Measurements from ENCODE around the gene MTERF1.
A peak's percentile ranks its signal among the peaks of the same experiment; 100 is the strongest.
"Not testable (repeated sequence)": the region's sequence is repeated elsewhere in the genome, so short reads cannot be mapped to it uniquely, and the experiment has no call there.

The MTERF1 gene

GRCh38 chr7:91872928-91873327, 7.6 kb downstream of the MTERF1 start:
- H3K4me1 Mint-ChIP-seq: peaks cover 40% of the 10 kb centered on the region
- no peaks in the 10 kb centered on the region for H3K9me3 Mint-ChIP-seq
- no peaks in the 10 kb centered on the region for H3K27me3 Mint-ChIP-seq
- ATAC-seq (replicated peaks; ENCODE audit: extremely low read depth, poor library complexity, severe bottlenecking) (no peak), DNase-seq (ENCODE audit: low spot score in 2 of 2) (no peak)
- H3K27ac Mint-ChIP-seq (ENCODE audit: low read depth): peak overlapping the region; percentile 68
- H3K36me3 Mint-ChIP-seq (ENCODE audit: insufficient read depth): peaks cover 7% of the 10 kb centered on the region
- no peak overlapping the region for H3K4me3 Mint-ChIP-seq

DNA sequence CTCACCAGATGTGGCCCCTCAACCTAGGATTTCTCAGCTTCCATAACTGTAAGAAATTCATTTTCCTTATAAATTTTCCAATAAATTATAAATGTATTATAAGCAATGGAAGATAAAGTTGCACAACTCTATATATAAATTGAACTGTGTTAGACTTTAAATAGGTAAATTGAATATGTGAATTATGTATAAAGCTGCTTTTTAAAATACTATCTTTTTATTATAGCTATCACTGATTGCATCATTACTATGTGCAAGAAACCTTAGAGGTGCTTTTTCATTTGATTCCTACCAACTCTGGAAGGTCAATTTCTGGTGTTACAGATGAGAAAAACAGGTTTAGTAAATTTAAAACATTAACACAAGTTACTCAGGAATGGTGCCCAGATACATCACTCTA, 8.4 kb downstream of the MTERF1 start:
- H3K36me3 Mint-ChIP-seq (ENCODE audit: insufficient read depth): peaks cover 7% of the 10 kb centered on the region
- ATAC-seq (replicated peaks; ENCODE audit: extremely low read depth, poor library complexity, severe bottlenecking) (no peak), DNase-seq (ENCODE audit: low spot score in 2 of 2) (no peak)
- H3K27ac Mint-ChIP-seq (ENCODE audit: low read depth): no peak overlapping the region
- peaks cover 32% of the 10 kb centered on the region for H3K4me1 Mint-ChIP-seq
- H3K27me3 Mint-ChIP-seq: no peaks in the 10 kb centered on the region
- H3K9me3 Mint-ChIP-seq: no peaks in the 10 kb centered on the region
- no peak overlapping the region for H3K4me3 Mint-ChIP-seq

DNA sequence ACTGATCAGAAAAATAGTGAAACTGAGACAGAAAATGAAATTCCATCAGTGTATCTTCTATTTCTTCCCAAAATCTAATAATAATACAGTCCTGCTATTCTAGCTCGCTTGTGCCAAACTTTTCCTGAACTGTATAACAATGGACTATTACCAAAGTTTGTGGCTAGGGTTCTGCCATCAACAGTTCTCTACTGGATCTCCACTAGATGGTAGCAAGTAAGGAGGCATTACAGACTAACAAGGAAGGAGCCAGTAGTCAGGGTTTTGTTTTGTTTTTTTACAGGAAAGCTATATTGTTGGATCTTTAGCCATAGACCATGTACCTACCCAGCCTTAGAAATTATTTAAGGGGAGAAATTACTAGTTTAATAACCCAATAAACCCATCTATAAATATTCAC, 10.8 kb downstream of the MTERF1 start:
- peaks cover 28% of the 10 kb centered on the region for H3K4me1 Mint-ChIP-seq
- peaks cover 2% of the 10 kb centered on the region for H3K36me3 Mint-ChIP-seq (ENCODE audit: insufficient read depth)
- H3K27ac Mint-ChIP-seq (ENCODE audit: low read depth): no peak overlapping the region
- H3K27me3 Mint-ChIP-seq: no peaks in the 10 kb centered on the region
- ATAC-seq (replicated peaks; ENCODE audit: extremely low read depth, poor library complexity, severe bottlenecking) (no peak), DNase-seq (ENCODE audit: low spot score in 2 of 2) (no peak)
- no peak overlapping the region for H3K4me3 Mint-ChIP-seq
- no peaks in the 10 kb centered on the region for H3K9me3 Mint-ChIP-seq

GRCh38 chr7:91866599-91867148, 13.8 kb downstream of the MTERF1 start:
- Mint-ChIP-seq H3K27ac (ENCODE audit: low read depth) (peak overlapping the region; percentile 72), H3K27me3 (no peaks in the 10 kb centered on the region), H3K4me1 (peaks cover 22% of the 10 kb centered on the region), H3K9me3 (no peaks in the 10 kb centered on the region), H3K36me3 (ENCODE audit: insufficient read depth) (peaks cover 2% of the 10 kb centered on the region), H3K4me3 (no peak overlapping the region)
- ATAC-seq (replicated peaks; ENCODE audit: extremely low read depth, poor library complexity, severe bottlenecking): no peak
- no peak for DNase-seq (ENCODE audit: low spot score in 2 of 2)

GRCh38 chr7:91865511-91865910, 15.0 kb downstream of the MTERF1 start:
- ATAC-seq (replicated peaks; ENCODE audit: extremely low read depth, poor library complexity, severe bottlenecking) (no peak), DNase-seq (ENCODE audit: low spot score in 2 of 2) (no peak)
- H3K27me3 Mint-ChIP-seq: no peaks in the 10 kb centered on the region
- peaks cover 13% of the 10 kb centered on the region for H3K4me1 Mint-ChIP-seq
- no peak overlapping the region for H3K4me3 Mint-ChIP-seq
- H3K27ac Mint-ChIP-seq (ENCODE audit: low read depth): no peak overlapping the region
- H3K36me3 Mint-ChIP-seq (ENCODE audit: insufficient read depth): peaks cover 2% of the 10 kb centered on the region
- H3K9me3 Mint-ChIP-seq: no peaks in the 10 kb centered on the region

DNA sequence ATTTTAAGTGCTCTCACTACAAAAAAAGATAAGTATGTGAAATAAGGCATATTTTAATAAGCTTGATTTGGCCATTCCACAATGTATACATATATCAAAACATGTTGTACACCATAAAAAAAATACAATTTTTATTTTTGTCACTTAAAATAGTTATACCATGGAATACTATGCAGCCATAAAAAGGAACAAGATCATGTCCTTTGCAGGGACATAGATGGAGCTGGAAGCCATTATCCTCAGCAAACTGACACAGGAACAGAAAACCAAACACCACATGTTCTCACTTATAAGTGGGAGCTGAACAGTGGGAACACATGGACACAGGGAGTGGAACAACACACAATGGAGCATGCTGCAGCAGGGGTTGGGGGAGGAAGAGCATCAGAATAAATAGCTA, 15.9 kb downstream of the MTERF1 start:
- DNase-seq (ENCODE audit: low spot score in 2 of 2); H3K36me3 Mint-ChIP-seq (ENCODE audit: insufficient read depth); ATAC-seq (replicated peaks; ENCODE audit: extremely low read depth, poor library complexity, severe bottlenecking); H3K4me3 Mint-ChIP-seq; H3K27ac Mint-ChIP-seq (ENCODE audit: low read depth); H3K9me3 Mint-ChIP-seq; H3K27me3 Mint-ChIP-seq: not testable (repeated sequence)
- H3K4me1 Mint-ChIP-seq: peaks cover 13% of the 10 kb centered on the region

DNA sequence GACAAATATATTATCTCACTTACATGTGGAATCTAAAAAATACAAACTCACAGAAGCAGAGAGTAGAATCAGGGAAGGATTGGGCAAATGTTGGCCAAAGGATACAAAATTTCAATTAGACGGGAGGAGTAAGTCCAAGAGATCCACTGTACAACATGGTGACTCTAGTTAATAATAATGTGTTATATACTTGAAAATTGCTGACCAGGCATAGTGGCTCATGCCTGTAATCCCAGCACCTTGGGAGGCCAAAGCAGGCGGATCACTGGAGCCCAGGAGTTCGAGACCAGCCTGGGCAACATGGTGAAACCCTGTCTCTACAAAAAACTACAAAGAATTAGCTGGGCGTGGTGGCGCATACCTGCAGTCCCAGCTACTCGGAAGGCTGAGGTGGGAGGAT, 16.4 kb downstream of the MTERF1 start:
- Mint-ChIP-seq H3K4me3 (no peak overlapping the region), H3K4me1 (peaks cover 13% of the 10 kb centered on the region), H3K27ac (ENCODE audit: low read depth) (no peak overlapping the region), H3K27me3 (no peaks in the 10 kb centered on the region), H3K9me3 (no peaks in the 10 kb centered on the region), H3K36me3 (ENCODE audit: insufficient read depth) (peaks cover 2% of the 10 kb centered on the region)
- DNase-seq (ENCODE audit: low spot score in 2 of 2) (no peak), ATAC-seq (replicated peaks; ENCODE audit: extremely low read depth, poor library complexity, severe bottlenecking) (no peak)

DNA sequence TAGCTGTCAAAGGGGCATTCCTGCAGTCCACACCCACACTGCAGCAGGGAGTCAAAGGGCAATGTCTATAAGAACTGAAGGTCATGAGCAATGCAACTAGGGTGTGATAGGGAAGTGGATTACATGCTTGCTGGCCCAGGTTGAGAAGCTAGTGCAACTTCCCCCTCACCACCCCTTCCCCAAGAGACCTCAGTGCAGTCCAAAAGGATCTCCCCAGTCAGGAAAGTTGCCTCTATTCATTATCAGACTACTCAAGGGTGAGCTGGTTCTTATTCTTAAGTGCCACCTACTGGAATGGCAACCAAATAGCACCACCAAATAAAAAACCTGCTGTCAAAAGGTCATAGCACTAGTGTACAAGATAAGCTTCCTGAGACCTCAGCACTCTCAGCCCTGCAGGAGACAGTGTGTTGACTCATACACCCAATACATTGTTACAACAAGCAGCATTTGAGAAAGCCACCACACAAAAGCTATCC, 28.2 kb downstream of the MTERF1 start:
- no peak overlapping the region for H3K4me3 Mint-ChIP-seq
- ATAC-seq (replicated peaks; ENCODE audit: extremely low read depth, poor library complexity, severe bottlenecking): no peak
- H3K36me3 Mint-ChIP-seq (ENCODE audit: insufficient read depth): peaks cover 1% of the 10 kb centered on the region
- H3K27ac Mint-ChIP-seq (ENCODE audit: low read depth): no peak overlapping the region
- H3K4me1 Mint-ChIP-seq: peaks cover 36% of the 10 kb centered on the region
- no peaks in the 10 kb centered on the region for H3K27me3 Mint-ChIP-seq
- no peak for DNase-seq (ENCODE audit: low spot score in 2 of 2)
- H3K9me3 Mint-ChIP-seq: peaks cover 15% of the 10 kb centered on the region

DNA sequence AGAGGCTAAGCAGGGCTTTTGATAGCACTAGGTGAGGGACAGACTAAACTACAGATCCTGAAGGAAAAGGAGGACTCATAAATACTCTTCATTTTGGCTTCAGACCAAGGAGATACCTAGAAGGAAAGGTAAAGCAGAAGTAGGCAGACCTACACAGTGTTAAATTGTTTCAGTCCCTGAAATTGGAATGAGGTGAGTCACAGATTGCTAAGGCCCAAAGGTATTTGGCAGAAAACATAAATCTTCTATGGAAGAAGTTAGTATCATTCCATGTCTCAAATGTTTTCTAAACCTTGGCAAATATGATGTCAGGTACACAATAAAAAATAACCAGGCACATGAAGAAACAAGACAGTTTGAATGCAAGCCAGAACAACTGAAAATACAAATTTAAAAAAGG, 30.0 kb downstream of the MTERF1 start:
- H3K36me3 Mint-ChIP-seq (ENCODE audit: insufficient read depth): peaks cover 1% of the 10 kb centered on the region
- H3K4me3 Mint-ChIP-seq: no peak overlapping the region
- H3K27me3 Mint-ChIP-seq: no peaks in the 10 kb centered on the region
- ATAC-seq (replicated peaks; ENCODE audit: extremely low read depth, poor library complexity, severe bottlenecking) (no peak), DNase-seq (ENCODE audit: low spot score in 2 of 2) (no peak)
- peaks cover 22% of the 10 kb centered on the region for H3K4me1 Mint-ChIP-seq
- no peak overlapping the region for H3K27ac Mint-ChIP-seq (ENCODE audit: low read depth)
- peaks cover 15% of the 10 kb centered on the region for H3K9me3 Mint-ChIP-seq

DNA sequence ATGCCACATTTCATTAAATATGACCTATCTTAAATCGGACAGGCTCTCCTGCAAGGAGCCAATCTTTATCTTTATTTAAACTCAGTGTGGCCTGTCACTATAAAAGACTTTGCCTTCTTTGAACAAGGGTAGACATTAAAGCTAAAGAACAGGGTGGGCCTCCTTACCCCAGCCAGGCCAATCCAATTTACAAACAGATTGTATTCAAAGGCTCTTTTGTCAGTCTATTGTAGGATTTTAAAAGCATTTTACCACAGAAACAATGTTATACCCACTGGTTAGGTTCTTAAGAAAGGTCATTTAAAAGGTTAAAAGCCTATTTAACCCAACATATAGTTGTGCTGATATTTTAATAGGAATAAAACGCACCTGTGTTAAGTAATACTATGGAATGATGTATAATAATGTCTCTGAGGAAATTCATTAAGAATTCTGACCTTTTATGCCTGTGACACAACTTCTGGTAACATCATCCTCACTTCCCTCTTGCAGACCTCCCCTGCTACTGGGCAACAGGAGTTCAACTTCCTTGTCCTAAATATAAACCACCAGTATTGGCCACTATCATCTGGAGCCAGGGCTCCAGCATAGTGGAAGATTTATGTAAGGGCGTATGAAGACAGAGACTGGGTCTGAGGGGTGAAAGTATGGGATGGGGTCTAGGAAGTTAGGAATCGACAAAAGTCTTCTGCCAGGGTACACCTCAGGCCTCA, 32.5 kb downstream of the MTERF1 start:
- Mint-ChIP-seq H3K27ac (ENCODE audit: low read depth) (no peak overlapping the region), H3K4me3 (no peak overlapping the region), H3K9me3 (peaks cover 6% of the 10 kb centered on the region), H3K27me3 (no peaks in the 10 kb centered on the region), H3K36me3 (ENCODE audit: insufficient read depth) (peaks cover 1% of the 10 kb centered on the region), H3K4me1 (peaks cover 10% of the 10 kb centered on the region)
- DNase-seq (ENCODE audit: low spot score in 2 of 2) (no peak), ATAC-seq (replicated peaks; ENCODE audit: extremely low read depth, poor library complexity, severe bottlenecking) (no peak)

- DNase-seq (ENCODE audit: low spot score in 2 of 2): no peak
- peaks cover 1% of the 10 kb centered on the region for H3K36me3 Mint-ChIP-seq (ENCODE audit: insufficient read depth)
- ATAC-seq (replicated peaks; ENCODE audit: extremely low read depth, poor library complexity, severe bottlenecking): no peak
- no peak overlapping the region for H3K27ac Mint-ChIP-seq (ENCODE audit: low read depth)
- no peak overlapping the region for H3K4me3 Mint-ChIP-seq
- no peaks in the 10 kb centered on the region for H3K9me3 Mint-ChIP-seq
- peaks cover 4% of the 10 kb centered on the region for H3K4me1 Mint-ChIP-seq
- no peaks in the 10 kb centered on the region for H3K27me3 Mint-ChIP-seq
Observed at GRCh38 chr7:91847231-91847630, 33.3 kb downstream of the MTERF1 start.

DNA sequence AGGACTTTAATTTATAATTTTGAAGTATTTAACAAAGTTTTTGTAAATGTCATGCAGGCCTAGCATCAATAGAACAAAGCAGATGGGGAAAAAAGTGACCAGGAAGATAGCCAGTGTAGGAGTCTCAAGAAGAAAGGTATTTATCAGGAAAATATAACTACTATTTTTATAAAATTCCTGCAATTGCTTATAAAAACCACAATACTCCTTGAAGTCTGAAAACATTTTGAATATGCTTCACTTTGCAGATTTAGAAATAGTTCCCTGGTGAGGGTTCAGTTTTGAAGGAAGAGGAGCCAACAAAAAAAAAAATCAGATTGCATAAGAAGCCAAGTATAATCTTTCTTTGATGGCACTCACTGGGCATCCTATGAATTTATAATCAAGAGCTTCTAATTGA, 34.1 kb downstream of the MTERF1 start:
- ATAC-seq (replicated peaks; ENCODE audit: extremely low read depth, poor library complexity, severe bottlenecking) (no peak), DNase-seq (ENCODE audit: low spot score in 2 of 2) (no peak)
- no peaks in the 10 kb centered on the region for H3K9me3 Mint-ChIP-seq
- H3K4me3 Mint-ChIP-seq: no peak overlapping the region
- H3K4me1 Mint-ChIP-seq: no peaks in the 10 kb centered on the region
- no peaks in the 10 kb centered on the region for H3K36me3 Mint-ChIP-seq (ENCODE audit: insufficient read depth)
- no peaks in the 10 kb centered on the region for H3K27me3 Mint-ChIP-seq
- H3K27ac Mint-ChIP-seq (ENCODE audit: low read depth): no peak overlapping the region

GRCh38 chr7:91843831-91844230, 36.7 kb downstream of the MTERF1 start:
- H3K4me1 Mint-ChIP-seq: no peaks in the 10 kb centered on the region
- no peaks in the 10 kb centered on the region for H3K9me3 Mint-ChIP-seq
- no peaks in the 10 kb centered on the region for H3K36me3 Mint-ChIP-seq (ENCODE audit: insufficient read depth)
- DNase-seq (ENCODE audit: low spot score in 2 of 2): no peak
- no peak for ATAC-seq (replicated peaks; ENCODE audit: extremely low read depth, poor library complexity, severe bottlenecking)
- no peak overlapping the region for H3K27ac Mint-ChIP-seq (ENCODE audit: low read depth)
- no peaks in the 10 kb centered on the region for H3K27me3 Mint-ChIP-seq
- H3K4me3 Mint-ChIP-seq: no peak overlapping the region
